Skeletal muscle cell (primary cell): ENCODE results near the gene KRTAP21-2.
"Not testable (repeated sequence)": the region's sequence is repeated elsewhere in the genome, so short reads cannot be mapped to it uniquely, and the experiment has no call there.

Experiments used
- DNase-seq: peaks from one replicate; pipeline ENCODE4 v3.0.0-alpha.2; 2010; ENCODE audit warnings: low read depth
- H3K4me3 ChIP-seq: 2 replicates; pipeline ENCODE4 v1.5.1; 2011; ENCODE audit warnings: low read depth, mild to moderate bottlenecking, control low read depth, low read length, moderate library complexity

KRTAP21-2 gene

GRCh38 chr21:30747159-30747558, at the start of gene KRTAP21-2:
Gene KRTAP21-2, minus strand, starts transcription at chr21:30747259. Its CDS starts 57 bp downstream, at chr21:30747202.
- no peak within 1 kb of the TSS for H3K4me3 ChIP-seq
- DNase-seq, result no peak

GRCh38 chr21:30793581-30794314, 46.7 kb upstream of the KRTAP21-2 start:
- no peak for DNase-seq

GRCh38 chr21:30779249-30779648, 32.2 kb upstream of the KRTAP21-2 start:
- no peak overlapping the region for H3K4me3 ChIP-seq
- no peak for DNase-seq

More at GRCh38 chr21:30793581-30794314, 46.7 kb upstream of the KRTAP21-2 start:
- H3K4me3 ChIP-seq, result no peak overlapping the region

- DNase-seq, result no peak
- no peak overlapping the region for H3K4me3 ChIP-seq
Observed at GRCh38 chr21:30769724-30770431, 22.8 kb upstream of the KRTAP21-2 start.

- no peak for DNase-seq
- H3K4me3 ChIP-seq, result no peak overlapping the region
Observed at GRCh38 chr21:30760776-30761175, 13.7 kb upstream of the KRTAP21-2 start.

GRCh38 chr21:30758306-30758705, 11.2 kb upstream of the KRTAP21-2 start:
- H3K4me3 ChIP-seq, result no peak overlapping the region
- DNase-seq, result no peak

GRCh38 chr21:30755328-30755727, 8.3 kb upstream of the KRTAP21-2 start, which contains the start of gene KRTAP21-1:
Gene KRTAP21-1, minus strand, starts transcription at chr21:30755428. Its CDS starts 50 bp downstream, at chr21:30755378.
- H3K4me3 ChIP-seq, DNase-seq: not testable (repeated sequence)

GRCh38 chr21:30740462-30740861, 6.6 kb downstream of the KRTAP21-2 start:
- H3K4me3 ChIP-seq, result no peak overlapping the region
- DNase-seq, result no peak

GRCh38 chr21:30733026-30733425, 14.0 kb downstream of the KRTAP21-2 start:
- no peak for DNase-seq
- no peak overlapping the region for H3K4me3 ChIP-seq

- no peak for DNase-seq
- no peak overlapping the region for H3K4me3 ChIP-seq
Observed at GRCh38 chr21:30726726-30727125, 20.3 kb downstream of the KRTAP21-2 start.

- DNase-seq, result no peak
- no peak overlapping the region for H3K4me3 ChIP-seq
Observed at GRCh38 chr21:30719401-30719800, 27.7 kb downstream of the KRTAP21-2 start.

GRCh38 chr21:30718239-30718909, 28.7 kb downstream of the KRTAP21-2 start, which contains the start of gene KRTAP21-3:
Gene KRTAP21-3, minus strand, starts transcription at chr21:30718777. Its CDS starts 18 bp downstream, at chr21:30718759.
- DNase-seq, result no peak
- H3K4me3 ChIP-seq, result no peak within 1 kb of the TSS

- no peak for DNase-seq
- no peak overlapping the region for H3K4me3 ChIP-seq
Observed at GRCh38 chr21:30717105-30717504, 30.0 kb downstream of the KRTAP21-2 start.

- no peak overlapping the region for H3K4me3 ChIP-seq
- no peak for DNase-seq
Observed at GRCh38 chr21:30714946-30715345, 32.1 kb downstream of the KRTAP21-2 start.

- DNase-seq, result no peak
- no peak overlapping the region for H3K4me3 ChIP-seq
Observed at GRCh38 chr21:30714456-30714855, 32.6 kb downstream of the KRTAP21-2 start.

GRCh38 chr21:30713766-30714165, 33.3 kb downstream of the KRTAP21-2 start:
- no peak overlapping the region for H3K4me3 ChIP-seq
- no peak for DNase-seq

- H3K4me3 ChIP-seq, result no peak overlapping the region
- no peak for DNase-seq
Observed at GRCh38 chr21:30710499-30710898, 36.6 kb downstream of the KRTAP21-2 start.

GRCh38 chr21:30707409-30707808, 39.6 kb downstream of the KRTAP21-2 start:
- H3K4me3 ChIP-seq, result no peak overlapping the region
- no peak for DNase-seq
